ENCODE data around the gene SNRNP35. TPM values are rescaled to one million over a fixed set of nuclear protein-coding genes. Genes with fewer than 3 reads are reported as not detected.
"Not testable (repeated sequence)": the region's sequence is repeated elsewhere in the genome, so short reads cannot be mapped to it uniquely, and the experiment has no call there.

The SNRNP35 gene
- total RNA-seq, 4 donors from 2014 or later, result 16.2 to 33.8 (median 20.3) TPM

GRCh38 chr12:123474485-123475245 is 16.7 kb downstream of the SNRNP35 start:
- peaks cover 6% of the 10 kb centered on the region for H3K4me1 ChIP-seq
- DNase-seq (ENCODE audit: low spot score in 2 of 2), result no peak
- no peaks in the 10 kb centered on the region for H3K27me3 ChIP-seq
- no peak overlapping the region for H3K27ac ChIP-seq
- WGBS, result 79% methylated on average over 13 of the region's 13 CpGs
- H3K9me3 ChIP-seq, result no peaks in the 10 kb centered on the region
- H3K4me3 ChIP-seq, result no peak overlapping the region
- peaks cover 50% of the 10 kb centered on the region for H3K36me3 ChIP-seq
- no peak for TF ChIP-seq POLR2A (IDR thresholded peaks at IDR 0.05)
- TF ChIP-seq POLR2AphosphoS5 (IDR thresholded peaks at IDR 0.05), result no peak

- Histone ChIP-seq H3K27ac (no peak overlapping the region), H3K4me1 (peaks cover 8% of the 10 kb centered on the region), H3K9me3 (no peaks in the 10 kb centered on the region), H3K27me3 (no peaks in the 10 kb centered on the region), H3K36me3 (peaks cover 49% of the 10 kb centered on the region), H3K4me3 (no peak overlapping the region)
- 87% methylated on average over 15 of the region's 15 CpGs for WGBS
- DNase-seq (ENCODE audit: low spot score in 2 of 2), result no peak
- TF ChIP-seq CTCF (IDR thresholded peaks at IDR 0.05), result no peak
Measured at GRCh38 chr12:123475246-123475703, 17.3 kb downstream of the SNRNP35 start.

GRCh38 chr12:123478069-123478468 is 20.1 kb downstream of the SNRNP35 start:
- TF ChIP-seq EP300 (IDR thresholded peaks at IDR 0.05), result no peak
- no peak for TF ChIP-seq CTCF (IDR thresholded peaks at IDR 0.05)
- TF ChIP-seq POLR2AphosphoS5 (IDR thresholded peaks at IDR 0.05), result no peak
- Histone ChIP-seq H3K9me3 (no peaks in the 10 kb centered on the region), H3K27me3 (no peaks in the 10 kb centered on the region), H3K4me1 (peaks cover 8% of the 10 kb centered on the region), H3K36me3 (peaks cover 30% of the 10 kb centered on the region), H3K27ac (peak overlapping the region; percentile 17), H3K4me3 (no peak overlapping the region)
- WGBS, result 90% methylated on average over 11 of the region's 11 CpGs
- DNase-seq (ENCODE audit: low spot score in 2 of 2), result no peak

- peaks cover 37% of the 10 kb centered on the region for H3K36me3 ChIP-seq
- no peak for DNase-seq (ENCODE audit: low spot score in 2 of 2)
- no peaks in the 10 kb centered on the region for H3K27me3 ChIP-seq
- H3K27ac ChIP-seq, result peak overlapping the region; percentile 17
- H3K4me1 ChIP-seq, result peaks cover 8% of the 10 kb centered on the region
- no peaks in the 10 kb centered on the region for H3K9me3 ChIP-seq
- H3K4me3 ChIP-seq, result no peak overlapping the region
- 86% methylated on average over 10 of the region's 10 CpGs for WGBS
- TF ChIP-seq POLR2A (IDR thresholded peaks at IDR 0.05) (no peak), POLR2AphosphoS5 (IDR thresholded peaks at IDR 0.05) (no peak), EP300 (IDR thresholded peaks at IDR 0.05) (no peak), CTCF (IDR thresholded peaks at IDR 0.05) (no peak)
Measured at GRCh38 chr12:123478762-123479161, 20.8 kb downstream of the SNRNP35 start.

- TF ChIP-seq EP300 (IDR thresholded peaks at IDR 0.05) (no peak), POLR2AphosphoS5 (IDR thresholded peaks at IDR 0.05) (no peak), POLR2A (IDR thresholded peaks at IDR 0.05) (no peak), CTCF (IDR thresholded peaks at IDR 0.05) (no peak)
- peak overlapping the region; percentile 23 for H3K27ac ChIP-seq
- peaks cover 34% of the 10 kb centered on the region for H3K36me3 ChIP-seq
- no peaks in the 10 kb centered on the region for H3K9me3 ChIP-seq
- H3K4me1 ChIP-seq, result peaks cover 8% of the 10 kb centered on the region
- 71% methylated on average over 13 of the region's 14 CpGs for WGBS
- no peaks in the 10 kb centered on the region for H3K27me3 ChIP-seq
- DNase-seq (ENCODE audit: low spot score in 2 of 2), result no peak
- no peak overlapping the region for H3K4me3 ChIP-seq
Measured at GRCh38 chr12:123479442-123480180, 21.7 kb downstream of the SNRNP35 start.

GRCh38 chr12:123481251-123481650 is 23.3 kb downstream of the SNRNP35 start:
- not testable (repeated sequence) for H3K4me3 ChIP-seq; H3K27me3 ChIP-seq; H3K27ac ChIP-seq; H3K9me3 ChIP-seq; DNase-seq (ENCODE audit: low spot score in 2 of 2); H3K4me1 ChIP-seq
- 89% methylated on average over 5 of the region's 5 CpGs for WGBS
- peaks cover 41% of the 10 kb centered on the region for H3K36me3 ChIP-seq

Data from suprapubic skin (tissue), 4 donors.